Right ventricle myocardium inferior (tissue), 1 donor: Measurements from ENCODE around the gene EBF4. TPM values are rescaled to one million over a fixed set of nuclear protein-coding genes. Genes with fewer than 3 reads are reported as not detected.

Experiments
- ATAC-seq: fragments of 200-7000 bp; cut with Tn5 transposase; one replicate; pipeline ENCODE4 v1.9.1; 2020; ENCODE audit warnings: mild to moderate bottlenecking, moderate library complexity
- DNase-seq: peaks from one replicate; pipeline ENCODE4 v3.0.0; 2021; ENCODE audit errors: missing footprints
- intact Hi-C: fragments of 100-400 bp; cut with DNase I; formaldehyde crosslinking; loops from one replicate; pipeline ENCODE4 v1.11.0; 2022
- total RNA-seq: library from RNA; stranded (reverse); fragmentation: NEBNext Ultra II Directional; extraction: Animal tissue kit (Norgen Biotek cat#: 25700); gene quantifications from one replicate; pipeline ENCODE4 v1.2.1, GENCODE V29; 2021
- donor health status: DM: no; HTN: yes; CAD: no; lungs with severe emphysema.

Gene EBF4
- total RNA-seq, 1 donor from 2014 or later: 4.7 TPM

DNA sequence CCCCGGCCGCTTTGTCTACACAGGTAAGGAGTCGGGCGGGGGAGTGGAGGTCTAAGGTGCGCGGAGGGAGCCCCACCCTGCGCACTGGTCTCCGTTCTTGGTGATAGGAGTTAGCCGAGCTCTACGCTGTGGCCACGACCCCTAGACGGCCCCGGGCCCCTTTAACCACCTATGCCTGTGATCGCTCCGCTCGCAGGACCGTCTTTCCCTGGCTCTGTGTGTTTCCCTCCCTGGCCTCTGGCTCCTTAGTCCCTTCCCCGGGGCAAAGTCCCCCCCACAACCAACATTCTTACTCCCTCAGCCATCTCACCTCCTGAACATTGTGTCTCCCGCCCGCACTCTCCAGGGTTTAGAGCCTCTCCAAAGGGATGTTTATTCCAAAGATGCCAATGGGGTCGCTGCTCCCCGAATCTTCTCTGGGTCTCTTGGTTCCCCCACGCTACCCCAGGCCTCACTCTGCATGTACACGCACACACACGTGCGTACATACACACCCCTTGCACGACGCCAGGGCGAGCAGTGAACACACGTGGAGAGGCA lies 57.4 kb downstream of the EBF4 start:
- no peak for DNase-seq
- intact Hi-C loops: loop anchor here (5.0 kb wide), 2 partner anchors 92 to 252 kb away; partner anchors contain the start of genes PCED1A and VPS16
- no peak for ATAC-seq

DNA sequence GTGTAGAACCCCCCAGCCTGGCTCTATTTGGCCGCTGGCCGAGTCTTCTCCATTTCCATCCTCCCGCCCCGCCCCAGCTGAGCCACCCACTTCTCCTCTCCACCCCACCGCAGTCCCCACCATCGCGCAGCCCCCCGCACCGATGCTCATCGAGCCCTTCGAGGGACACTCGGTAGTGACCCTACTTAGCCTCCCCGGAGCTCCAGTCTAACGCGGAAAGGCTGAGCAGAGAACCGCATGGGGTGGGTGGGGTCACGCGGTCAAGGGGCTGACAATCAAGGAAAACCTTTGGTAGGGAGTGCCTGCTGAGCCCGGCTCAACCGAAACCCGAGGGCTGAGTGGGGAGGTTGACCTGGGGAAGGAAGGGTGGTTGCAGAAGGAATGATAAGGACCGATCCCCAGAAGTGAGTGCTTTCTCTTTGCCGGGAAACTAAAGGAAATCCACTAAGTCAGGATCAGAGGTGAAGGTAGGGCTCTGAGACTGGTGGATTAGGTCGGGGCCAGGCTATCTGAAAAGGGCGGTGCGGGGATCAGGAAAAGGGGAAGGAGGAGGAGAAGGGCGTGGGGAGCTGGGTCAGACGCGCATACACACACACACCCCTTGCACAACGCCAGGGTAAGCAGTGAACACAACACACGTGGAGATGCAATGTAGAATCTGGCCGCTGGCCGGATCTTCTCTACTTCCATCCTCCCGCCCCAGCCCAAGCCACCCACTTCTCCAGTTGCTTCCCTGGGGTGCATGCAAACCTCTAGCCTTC lies 58.1 kb downstream of the EBF4 start:
- ATAC-seq (peak; percentile 46), DNase-seq (peak; percentile 80)
- intact Hi-C loops: loop anchor here (5.0 kb wide), 1 partner anchor 92 kb away; the partner anchor contains the start of genes PCED1A and VPS16

DNA sequence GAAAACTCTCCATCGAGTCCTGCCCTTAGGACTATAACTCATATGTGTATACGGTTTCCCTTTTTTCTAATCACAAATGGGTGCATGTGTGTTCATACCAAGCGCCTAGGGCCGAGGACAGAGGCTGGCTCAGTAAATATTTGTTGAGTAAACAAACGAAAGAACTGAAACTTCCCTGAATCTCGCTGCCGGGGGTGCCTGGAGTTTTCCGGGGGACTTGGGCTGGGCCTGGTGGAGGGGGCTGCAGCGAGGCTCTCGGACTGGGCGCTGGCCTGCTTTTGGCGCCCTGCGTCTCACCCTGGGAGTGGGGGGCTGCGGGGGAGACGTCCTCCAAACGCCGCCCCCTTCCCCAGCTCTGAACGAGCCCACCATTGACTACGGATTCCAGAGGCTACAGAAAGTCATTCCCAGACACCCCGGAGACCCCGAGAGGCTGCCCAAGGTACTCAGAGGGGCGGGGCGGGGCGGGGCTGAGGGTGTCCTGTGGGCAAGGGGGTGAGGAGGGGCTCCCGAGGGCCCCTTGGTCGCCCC lies 58.8 kb downstream of the EBF4 start:
- intact Hi-C loops: loop anchor here (5.0 kb wide), 1 partner anchor 91 kb away; the partner anchor contains the start of genes PCED1A and VPS16
- DNase-seq (no peak), ATAC-seq (no peak)

DNA sequence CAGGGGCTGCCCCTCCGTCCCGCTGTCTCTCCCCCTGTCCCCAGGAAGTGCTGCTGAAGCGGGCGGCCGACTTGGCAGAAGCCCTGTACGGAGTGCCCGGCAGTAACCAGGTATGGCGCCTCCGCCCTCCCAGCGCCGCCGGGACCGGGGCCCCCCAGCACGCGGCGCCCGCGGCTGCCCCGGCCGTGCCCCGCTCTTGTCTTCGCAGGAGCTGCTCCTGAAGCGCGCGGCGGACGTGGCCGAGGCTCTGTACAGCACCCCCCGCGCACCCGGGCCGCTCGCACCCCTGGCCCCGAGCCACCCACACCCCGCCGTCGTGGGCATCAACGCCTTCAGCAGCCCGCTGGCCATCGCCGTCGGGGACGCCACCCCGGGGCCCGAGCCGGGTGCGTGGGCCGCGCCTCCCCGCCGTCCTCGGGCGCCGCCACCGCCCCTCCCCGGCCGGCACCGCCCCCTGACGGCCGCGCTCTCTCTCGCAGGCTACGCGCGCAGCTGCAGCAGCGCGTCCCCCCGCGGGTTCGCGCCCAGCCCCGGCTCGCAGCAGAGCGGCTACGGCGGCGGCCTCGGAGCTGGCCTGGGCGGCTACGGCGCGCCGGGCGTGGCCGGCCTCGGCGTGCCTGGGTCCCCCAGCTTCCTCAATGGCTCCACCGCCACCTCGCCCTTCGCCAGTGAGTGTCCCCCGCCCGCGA lies 59.4 kb downstream of the EBF4 start:
- no peak for ATAC-seq
- intact Hi-C loops: loop anchor here (5.0 kb wide), 1 partner anchor 90 kb away; the partner anchor contains the start of genes PCED1A and VPS16
- no peak for DNase-seq

DNA sequence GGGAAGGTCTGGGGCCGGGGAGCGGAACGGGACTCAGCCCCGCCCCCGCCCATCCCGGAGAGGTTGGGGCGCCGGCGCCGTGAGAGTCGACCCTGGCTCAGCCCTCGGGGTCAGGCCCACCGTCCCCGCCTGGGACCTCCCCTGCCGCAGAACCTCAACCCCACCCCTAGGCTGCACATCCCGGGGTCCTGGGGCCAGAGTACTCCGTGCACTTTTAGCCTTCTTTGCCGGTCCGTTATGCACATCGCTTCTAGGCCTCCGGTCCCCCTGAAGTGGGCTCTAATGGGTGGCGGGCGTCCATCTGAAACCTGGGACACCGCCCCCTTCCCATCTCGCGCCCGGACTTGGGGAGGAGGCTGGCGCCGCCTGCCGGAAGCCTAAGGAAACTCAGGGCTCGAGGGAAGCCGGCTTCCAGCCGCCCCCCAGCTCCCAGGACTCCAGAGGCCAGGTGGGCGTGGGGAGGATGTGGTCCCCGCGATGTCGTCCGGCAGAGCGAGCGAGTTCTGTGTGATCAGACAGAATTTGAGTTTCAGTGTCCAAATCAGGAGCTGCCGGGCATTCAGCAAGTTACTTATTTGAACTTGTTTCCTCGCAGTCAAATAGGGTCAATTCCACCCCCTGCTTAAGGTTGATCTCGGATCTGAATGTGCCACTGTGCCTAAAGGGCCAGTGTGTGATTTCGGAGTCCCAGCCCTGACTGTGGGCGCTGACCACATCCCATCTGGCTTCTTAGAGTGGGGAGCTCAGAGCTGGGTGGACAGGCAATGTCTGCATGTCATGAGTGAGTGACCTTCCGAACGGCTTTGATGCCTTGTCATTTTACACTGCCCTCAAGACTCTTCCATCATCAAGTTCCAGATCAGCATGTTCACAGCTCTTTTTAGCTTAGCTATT lies 60.2 kb downstream of the EBF4 start:
- no peak for ATAC-seq
- intact Hi-C loops: loop anchor here (5.0 kb wide), 1 partner anchor 89 kb away; the partner anchor contains the start of genes PCED1A and VPS16
- no peak for DNase-seq

DNA sequence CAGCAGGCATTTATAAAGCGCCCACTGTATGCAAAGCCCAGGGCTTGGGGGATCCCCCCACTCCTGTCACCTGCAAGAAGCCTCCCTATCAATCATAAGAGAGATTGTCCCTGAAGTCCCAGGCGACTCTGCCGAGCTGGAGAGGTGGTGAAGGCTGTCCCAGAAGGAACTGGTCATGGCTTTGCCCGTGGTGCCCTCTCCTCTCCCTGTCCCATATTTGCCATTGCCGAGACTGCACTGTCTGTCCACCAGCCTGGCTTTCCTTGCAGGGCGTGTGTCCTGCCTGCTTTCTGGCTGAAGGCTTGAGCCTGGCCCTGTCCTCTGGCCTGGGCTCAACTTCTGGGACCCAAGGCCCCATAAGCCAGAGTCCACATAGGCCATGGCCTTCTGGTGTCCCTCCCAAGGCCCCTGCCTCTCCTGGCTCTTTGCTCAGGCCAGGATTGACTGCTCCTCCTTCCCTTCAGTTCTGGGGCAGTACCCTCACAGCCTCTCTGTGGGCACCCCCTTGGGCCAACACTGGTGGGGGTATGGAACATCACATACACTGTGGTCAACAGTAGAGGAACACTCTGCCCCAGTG lies 61.0 kb downstream of the EBF4 start:
- no peak for DNase-seq
- intact Hi-C loops: loop anchor here (5.0 kb wide), 1 partner anchor 89 kb away; the partner anchor contains the start of genes PCED1A and VPS16
- no peak for ATAC-seq

DNA sequence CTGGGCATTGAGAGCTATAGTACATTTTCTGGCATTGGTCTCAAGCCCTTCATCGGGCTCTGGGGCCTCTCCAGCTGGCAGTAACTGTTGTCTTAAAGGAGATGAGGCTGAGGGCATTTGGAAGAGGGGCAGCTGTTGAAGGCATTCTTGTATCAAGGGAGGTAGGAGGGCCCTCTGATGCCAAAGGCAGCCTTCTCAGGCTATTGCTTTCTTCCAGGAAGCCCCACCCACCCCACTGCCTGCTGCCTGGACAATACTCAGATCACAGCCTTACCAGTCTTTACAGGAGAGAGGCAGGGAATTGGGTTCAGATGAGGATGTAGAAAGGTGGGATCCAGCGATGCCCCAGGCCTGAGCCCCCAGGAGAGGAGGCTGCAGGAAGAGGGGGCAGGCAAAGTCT lies 61.8 kb downstream of the EBF4 start:
- ATAC-seq (no peak), DNase-seq (no peak)
- intact Hi-C loops: loop anchor here (5.0 kb wide), 1 partner anchor 88 kb away; the partner anchor contains the start of genes PCED1A and VPS16

DNA sequence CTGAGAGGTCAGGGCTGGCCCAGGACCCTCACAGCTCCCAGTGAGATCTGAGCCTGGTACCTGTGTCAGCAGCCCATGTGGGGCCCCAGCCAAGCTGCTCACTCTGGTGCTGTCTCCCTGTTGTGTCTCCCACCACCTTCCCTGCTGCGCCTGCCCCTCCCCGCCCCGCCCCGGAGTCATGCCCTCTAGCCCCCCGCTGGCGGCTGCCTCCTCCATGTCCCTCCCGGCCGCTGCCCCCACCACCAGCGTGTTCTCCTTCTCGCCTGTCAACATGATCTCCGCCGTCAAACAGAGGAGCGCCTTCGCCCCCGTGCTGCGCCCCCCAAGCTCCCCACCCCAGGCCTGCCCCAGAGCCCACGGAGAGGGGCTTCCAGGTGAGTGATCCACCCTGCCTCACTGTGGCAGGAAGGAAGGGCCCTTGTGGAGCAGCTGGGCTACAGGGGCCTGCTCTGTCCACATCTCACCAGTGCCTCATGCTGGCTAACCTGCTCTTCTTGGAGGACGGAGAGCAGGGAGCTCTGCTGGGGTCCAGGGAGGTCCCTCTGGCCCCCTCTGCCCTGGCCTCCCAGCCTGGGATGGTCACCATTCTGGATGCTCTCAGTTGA lies 63.0 kb downstream of the EBF4 start:
- ATAC-seq: no peak
- DNase-seq: no peak
- intact Hi-C loops: no loop called here

DNA sequence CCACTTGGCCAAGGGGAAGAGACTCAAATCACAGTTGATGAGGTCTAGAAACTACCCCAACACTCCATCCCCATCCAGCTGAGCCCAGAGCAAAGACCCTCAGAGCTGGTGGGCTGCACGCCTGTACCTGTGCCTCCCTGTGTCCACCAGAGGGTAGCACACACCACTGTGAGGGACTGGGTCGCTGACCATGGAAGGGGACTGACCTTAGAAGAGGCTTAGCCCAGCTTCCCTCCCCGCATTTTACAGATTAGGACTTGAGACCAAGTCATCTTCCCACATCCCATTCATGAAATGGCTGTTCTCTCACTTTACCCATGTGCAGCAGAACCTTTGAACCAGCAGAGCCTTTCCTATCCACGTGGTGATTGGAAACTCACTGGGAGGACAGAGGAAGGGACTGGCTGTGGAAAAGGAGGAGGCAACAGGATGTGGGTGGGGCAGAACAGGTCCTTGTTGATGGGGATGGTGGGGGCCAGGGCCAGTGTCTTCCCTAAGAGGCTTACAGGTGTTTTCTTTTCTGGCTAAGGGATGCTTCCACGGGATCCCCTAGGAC lies 63.6 kb downstream of the EBF4 start:
- DNase-seq (no peak), ATAC-seq (peak; percentile 43)
- intact Hi-C loops: no loop called here

DNA sequence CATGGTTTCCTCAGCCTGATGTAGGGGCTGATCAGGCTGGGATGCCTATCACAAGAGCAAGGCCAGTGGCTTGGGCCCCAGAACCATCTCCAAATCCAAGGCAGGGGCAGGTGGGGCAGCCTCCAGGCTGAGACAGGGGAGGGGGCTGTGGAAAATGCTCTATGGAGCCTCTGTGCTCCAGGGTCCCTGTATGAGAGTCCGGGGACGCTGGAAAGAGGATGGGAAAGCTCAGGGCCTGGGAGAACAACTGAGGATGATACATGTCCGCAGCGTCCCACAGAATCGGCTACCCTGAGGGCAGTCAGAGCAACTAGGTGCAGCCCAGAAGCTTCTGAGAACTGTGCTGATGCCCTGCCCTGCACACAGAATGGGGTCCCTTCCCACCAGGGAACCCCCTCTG lies 64.4 kb downstream of the EBF4 start:
- ATAC-seq: no peak
- intact Hi-C loops: no loop called here

DNA sequence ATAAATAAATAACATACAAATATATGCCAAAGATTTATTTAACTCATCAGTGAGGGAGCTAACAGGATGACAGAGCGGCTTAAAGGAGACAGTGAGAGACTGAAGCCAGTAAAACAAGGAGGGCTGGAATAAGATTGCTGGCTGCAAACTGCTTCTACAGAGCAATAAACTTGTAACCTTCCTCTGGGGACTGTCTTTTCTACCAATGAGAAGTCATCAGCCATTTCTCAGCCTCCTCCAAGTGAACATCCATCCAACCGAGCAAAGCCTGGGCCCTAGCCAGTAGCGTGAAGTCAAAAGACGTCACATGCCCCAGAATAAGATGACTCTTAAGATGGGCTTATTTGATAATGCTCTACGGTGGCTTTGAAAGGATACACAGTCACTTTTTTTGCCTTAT lies 65.4 kb downstream of the EBF4 start:
- no peak for DNase-seq
- intact Hi-C loops: no loop called here
- ATAC-seq: no peak

More for the DNA sequence above, 64.4 kb downstream of the EBF4 start:
- DNase-seq: no peak

DNA sequence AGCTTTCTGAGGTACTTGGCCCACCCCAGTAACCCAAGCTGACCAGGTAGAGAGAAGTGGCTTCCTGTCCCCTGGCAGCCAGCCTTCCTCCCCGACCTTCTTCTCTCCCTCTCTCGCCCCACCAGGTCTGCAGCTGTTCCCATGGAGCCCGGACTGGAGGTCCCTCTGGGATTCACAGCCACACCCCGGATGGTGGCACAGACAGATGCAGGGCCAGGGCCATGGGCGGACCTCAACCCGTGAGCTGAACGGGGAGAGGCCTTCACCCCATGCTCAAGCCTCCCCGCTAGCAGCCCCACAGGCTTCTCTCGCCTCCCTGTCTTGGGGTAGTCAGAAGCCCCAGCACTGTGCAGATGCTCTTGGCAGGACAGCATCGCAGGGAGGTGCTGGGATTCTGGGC lies 66.6 kb downstream of the EBF4 start:
- ATAC-seq (no peak), DNase-seq (no peak)

DNA sequence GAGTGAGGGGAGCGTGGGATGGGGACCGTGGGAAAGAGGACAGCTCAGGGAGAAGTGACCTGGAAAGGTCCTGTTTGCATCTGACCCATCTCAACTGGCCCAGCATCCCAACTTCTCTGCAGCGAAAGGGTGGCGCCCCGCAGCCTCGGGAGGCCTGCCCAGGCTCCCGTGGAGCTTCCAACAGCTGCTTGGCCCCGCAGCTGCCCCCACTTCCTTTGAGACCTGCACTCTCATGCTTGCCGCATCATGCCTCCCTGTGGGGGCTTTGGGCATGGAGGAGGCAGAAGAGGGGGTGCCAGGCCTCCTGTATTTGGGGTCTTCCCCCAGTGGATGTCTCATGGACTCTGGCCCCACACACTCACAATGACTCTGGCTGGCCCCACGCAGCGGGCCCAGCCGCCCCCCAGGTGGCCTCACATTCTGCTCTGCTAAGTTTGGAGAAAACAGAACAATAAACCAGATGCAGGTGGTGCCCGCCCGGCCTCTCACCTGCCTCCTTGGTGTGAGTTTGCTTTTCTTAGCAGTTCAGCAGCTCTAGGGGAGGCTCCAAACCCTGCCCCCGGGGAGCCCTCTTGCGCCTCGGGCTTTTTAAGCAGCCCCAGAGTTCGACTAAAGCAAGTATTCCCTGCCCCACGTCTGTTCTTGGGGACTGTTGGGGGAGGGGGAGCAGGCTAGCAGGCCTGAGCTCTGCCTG lies 67.2 kb downstream of the EBF4 start:
- no peak for DNase-seq
- intact Hi-C loops: no loop called here
- no peak for ATAC-seq

More for the DNA sequence above, 66.6 kb downstream of the EBF4 start:
- intact Hi-C loops: no loop called here

DNA sequence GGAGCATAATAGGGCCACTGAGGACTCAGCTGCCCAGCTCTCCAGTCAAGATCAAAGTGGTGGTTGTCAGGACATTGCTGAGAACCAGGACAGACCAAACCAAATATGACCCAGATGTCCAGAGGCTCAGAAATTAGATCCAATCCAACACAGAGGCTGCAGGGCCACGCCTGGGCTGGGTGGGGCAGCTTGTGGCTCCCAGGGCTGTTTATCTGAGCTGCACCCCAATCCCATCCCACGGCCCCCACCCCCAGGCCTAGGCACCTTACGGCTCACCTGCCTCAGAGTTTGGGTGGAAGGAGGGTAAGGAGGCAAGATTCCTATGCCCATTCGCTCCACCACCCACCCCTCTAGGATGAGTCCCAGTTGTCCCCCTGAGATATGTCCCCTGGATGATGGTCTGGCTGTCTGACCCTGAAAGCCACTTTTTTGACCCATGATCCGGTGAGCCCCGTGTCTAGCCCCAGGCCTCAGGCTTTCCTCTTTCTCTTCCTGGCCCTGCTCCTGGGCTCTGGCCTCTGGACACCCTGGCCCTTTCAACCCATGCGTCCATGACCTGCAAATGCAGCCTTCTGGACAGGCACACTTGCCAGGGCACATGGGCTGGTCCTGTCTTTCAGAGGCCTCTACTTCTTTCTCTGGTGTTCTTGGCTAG lies 67.8 kb downstream of the EBF4 start:
- intact Hi-C loops: no loop called here
- no peak for ATAC-seq
- DNase-seq: no peak

DNA sequence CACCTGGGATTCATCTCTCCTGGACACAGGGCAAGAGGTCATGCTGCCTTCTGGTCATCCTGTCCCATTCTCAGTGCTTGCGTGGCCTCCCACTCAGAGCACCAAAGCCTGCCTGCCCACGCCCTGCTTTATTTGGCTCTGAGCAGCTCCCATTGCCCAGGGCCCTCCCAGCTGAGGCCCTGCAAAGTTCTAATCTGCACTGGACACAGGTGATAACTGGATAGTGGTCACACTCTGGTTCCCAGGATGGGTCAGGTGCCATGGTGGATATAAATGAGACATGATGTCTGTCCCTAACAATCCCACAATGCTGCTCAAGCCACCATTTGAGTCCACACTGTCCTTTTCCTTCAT lies 68.3 kb downstream of the EBF4 start:
- intact Hi-C loops: no loop called here
- no peak for ATAC-seq
- no peak for DNase-seq

DNA sequence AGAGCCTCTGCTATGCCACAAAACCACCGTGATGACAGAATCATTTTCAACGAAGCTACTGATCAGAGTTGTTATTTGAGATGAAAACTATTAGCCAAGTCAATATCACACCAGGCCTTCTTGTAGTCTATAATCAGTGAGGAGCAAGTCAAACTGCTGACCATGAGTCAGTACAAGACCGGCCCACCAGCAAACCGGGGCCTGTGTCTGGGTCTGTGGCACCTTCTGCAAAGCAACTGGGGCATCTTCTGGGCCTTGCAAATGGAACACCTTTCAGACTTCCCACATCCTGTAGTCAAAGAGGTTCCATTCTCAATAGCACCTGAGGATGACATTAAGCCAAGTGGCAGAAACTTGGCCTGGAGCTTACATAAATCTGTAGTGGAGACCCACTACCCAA lies 69.3 kb downstream of the EBF4 start:
- intact Hi-C loops: no loop called here
- DNase-seq (no peak), ATAC-seq (no peak)
